Eye (tissue), 1 donor: ENCODE results near the gene PNPLA8.
"Not testable (repeated sequence)": the region's sequence is repeated elsewhere in the genome, so short reads cannot be mapped to it uniquely, and the experiment has no call there.

Source experiments
- DNase-seq: peaks from one replicate; pipeline ENCODE4 v3.0.0-alpha.2; 2015

Gene PNPLA8

DNA sequence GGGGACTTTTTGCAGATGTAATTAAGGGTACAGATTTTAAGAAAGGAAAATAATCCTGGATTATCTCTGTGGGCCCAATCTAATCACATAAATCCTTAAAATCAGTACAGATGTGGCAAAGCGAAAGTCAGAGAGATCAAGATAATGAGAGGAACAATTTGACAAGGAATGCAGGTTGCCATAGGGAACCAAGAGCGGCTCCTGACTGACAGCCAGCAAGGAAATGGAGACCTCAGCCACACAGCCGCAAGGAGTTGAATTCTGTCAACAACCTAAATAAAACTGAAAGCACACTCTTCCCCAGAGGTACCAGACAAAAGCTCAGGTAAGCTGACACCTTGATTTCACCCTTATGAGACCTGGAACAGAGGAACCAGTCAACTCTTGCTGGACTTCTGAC lies 3.4 kb upstream of the PNPLA8 start:
- peak; percentile 52 for DNase-seq

DNA sequence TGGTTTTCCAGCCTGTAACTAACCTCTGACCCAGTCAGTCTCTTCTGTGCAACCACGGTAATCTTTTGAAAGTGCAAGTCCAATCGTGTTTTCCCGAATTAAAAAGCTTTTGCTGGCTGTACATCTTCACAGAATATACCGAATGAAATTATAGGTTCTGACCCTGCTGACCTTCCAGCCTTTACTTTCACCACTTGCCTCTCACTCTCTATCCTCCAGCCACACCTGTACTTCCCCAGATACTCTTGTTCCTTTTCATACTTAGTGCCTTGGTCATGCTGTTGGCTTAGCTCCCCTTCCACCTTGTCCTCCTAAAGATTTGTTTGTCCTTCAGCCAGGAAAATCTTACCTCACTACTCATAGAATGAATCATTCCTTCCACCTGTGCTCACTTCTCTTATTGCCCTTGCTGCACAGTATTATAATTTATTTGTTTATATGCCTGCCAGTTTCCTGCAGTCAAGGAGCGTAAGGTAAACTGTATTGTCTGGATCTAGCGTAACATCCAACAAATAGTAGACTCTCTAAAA lies 2.3 kb upstream of the PNPLA8 start:
- no peak for DNase-seq

DNA sequence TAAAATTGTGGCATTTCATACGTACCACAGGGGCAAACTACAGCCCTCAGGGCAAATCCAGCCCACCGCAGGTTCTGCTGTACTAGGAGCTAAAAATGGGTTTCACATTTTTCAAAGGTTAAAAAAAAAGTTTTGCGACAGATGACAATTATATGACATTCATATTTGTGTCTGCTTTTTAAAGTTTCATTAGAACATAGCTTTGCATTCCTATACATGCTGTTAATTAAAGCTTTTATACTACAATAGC lies 758 bp upstream of the PNPLA8 start:
- DNase-seq: no peak

DNA sequence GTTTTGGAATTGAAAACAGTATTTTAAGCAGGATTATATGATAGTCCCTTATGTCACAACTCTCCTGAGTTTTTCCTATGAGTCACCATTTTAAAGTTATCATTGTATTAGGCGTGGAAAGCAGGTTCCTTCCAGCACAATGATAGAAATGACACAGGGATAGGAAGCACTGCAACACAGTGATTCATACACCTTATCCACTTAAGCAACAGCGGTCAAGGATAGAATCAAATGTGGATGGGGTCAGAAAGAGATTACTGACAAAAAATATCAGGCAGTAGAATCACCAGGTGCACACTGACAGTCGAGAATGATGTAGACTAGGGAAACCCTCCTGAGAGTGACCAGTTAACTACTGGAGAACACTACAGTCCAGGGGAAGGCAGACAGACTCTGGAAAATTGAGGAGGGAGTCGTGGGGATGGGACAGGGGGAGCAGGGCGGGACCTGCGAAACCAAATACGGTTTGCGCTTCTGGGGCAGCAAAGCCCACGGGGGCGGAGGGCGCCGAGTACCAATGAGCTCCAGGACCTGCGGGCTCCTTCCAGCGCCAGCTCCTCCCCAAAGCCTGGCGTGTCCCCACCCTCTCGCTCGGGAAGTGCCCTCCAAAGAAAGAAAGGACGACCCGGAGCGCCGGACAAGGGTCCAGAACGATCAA lies 479 bp downstream of the PNPLA8 start:
- no peak for DNase-seq

DNA sequence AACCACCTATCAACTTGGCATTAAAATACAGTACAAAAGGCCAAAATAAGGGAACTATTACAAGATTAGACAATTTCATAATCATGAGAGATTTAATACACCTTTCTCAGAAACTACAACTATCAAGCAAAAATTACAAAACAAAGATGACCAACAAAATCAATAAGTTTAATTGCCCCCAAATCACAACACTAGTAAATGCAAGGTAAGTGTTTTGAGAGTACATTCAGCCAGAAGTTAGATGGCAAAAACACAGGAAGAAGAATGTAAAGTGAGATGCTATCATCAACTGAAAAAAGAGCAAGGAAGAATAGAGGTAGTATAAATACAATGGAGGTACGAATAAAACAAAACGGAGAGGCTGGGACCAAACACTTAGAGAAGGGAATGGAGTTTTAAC lies 3.2 kb downstream of the PNPLA8 start:
- DNase-seq: no peak

DNA sequence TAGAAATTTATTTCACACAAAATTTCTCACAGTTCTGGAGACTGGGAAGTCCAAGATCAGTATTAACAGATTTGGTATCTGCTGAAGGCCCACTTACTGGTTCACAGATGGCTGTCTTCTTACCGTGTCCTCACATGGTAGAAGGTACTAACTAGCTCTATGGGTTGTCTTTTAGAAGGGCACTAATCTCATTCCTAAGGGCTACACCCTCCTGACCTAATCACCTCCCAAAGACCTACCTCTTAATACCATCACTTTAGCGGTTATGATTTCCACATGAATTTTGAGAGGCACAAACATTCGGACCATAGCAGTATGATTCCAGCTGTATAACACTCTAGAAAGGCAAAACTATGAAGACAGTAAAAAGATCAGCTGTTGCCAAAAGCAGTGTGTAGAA lies 8.0 kb downstream of the PNPLA8 start:
- no peak for DNase-seq

DNA sequence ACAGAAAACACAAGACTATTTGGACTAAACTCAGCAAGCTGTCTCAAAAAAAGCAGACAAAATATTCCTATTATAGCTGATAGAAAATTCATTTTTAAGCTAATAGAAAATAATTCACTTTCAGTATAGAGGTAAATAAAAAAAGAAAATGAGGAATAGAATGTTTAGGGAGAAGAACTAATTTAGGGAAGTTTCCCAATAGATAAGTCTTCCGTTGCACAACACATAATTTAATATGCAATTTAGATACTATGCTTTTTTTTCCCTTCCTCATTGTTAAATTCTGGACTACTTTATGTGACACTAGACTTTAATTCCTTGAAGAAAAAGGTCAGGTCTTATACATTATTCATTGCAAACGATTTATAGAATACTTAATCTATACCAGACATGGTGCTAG lies 10.3 kb downstream of the PNPLA8 start:
- no peak for DNase-seq

DNA sequence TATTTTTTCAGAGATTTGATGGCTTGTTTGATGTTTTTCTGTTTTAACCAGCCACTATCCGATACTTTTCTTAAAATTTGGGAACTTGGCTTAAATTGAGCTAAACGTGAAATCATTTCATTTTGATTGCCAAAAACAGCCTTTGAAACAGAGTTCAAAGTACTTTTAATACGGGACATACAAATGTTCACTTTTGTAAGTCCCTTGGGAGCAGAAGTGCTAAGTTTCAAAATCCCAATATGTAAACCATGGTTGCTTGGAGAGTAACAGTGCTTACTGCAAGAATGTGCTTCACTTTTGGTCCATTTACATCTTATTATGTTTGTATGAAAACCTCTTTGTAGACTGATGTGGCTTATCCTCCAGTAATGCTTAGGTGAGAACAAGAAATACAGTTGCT lies 10.9 kb downstream of the PNPLA8 start:
- DNase-seq: no peak

DNA sequence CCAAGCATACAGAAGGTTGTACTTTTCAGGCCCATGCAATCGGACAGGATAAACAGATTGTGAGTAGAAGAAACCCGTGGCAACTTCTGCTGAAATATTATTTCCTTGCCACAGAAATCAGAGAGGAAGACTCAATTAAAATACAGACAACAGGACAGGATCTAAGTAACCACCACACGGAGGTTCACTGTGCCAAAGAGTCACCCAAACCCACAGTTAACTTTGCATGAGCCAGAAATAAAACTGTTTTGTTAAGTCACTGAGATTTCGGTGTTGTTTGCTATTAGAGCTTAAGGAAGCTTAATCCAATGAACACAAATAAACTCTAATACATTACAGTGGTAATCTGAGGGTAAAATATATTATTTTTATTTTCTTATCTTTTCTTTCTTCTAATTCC lies 14.0 kb downstream of the PNPLA8 start:
- no peak for DNase-seq

DNA sequence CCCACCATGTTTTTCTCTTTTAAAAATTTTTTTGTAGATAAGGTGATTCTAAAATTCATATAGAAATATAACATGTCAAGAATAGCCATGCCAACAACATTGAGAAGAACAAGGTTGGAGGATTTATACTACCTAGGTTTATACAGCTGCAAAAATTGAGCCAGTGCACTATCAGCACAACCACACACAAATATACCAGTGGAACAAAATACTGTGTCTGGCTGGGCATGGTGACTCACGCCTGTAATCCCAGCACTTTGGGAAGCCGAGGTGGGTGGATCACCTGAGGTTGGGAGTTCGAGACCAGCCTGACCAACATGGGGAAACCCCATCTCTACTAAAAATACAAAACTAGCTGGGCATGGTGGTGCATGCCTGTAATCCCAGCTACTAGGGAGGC lies 21.4 kb downstream of the PNPLA8 start:
- DNase-seq: not testable (repeated sequence)

DNA sequence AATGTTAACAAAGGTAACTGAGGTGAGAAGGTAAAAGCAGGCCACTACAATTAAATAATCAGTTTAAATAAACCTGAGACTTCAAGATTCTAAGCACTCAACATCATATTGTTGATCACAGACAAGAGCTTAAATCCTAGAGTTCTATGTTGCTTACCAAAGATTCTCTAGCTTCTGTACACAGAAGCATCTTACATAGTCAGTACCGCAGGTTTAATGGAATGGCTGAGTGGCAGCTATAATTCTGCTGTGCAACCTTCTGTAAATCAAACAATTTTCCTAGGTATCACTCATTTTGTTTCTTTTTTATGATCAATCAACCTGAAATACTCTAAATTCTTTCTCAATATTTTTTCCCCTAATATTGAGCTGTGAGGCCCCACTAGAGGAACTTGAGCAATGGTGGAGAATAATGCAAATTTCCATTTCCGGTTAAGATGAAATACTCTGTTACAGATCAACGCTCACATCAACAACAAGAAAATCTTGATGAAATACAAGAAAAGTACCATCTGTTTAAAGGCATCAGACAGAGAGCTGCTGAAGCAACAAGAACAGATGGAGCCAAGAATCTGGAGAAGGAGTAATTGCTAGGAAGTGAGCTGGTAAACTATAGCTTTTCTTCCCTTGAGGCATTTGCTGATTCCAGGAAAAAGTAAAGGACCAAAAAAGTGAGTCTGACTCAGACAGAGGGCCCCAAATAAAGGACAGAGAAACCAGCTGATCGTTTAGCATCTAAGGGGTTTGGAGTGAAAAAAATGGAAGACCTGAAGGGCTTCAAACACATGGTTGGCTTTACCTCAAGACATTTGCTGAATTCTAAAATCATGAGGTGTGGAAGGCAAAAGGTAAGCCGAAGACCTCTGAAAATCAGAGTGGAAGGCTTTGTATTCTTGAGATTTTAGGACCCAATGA lies 22.6 kb downstream of the PNPLA8 start:
- DNase-seq: no peak

DNA sequence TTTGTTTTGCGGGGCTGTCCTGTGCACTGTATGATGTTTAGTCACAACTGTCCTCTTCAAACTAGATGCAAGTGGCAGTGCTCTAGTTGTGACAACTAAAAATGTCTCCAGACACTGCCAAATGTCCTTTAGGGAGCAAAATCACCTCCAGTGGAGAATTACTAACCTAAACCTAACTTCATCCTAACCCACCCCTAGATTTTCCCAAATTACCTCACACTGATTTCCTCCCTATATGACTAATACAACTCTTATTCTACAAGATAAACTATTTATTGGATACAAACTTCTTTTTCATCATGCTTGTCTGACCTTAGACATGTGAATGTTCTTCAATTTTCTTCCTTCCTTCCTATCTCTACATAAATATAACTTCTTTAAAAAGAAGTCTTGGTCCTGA lies 26.4 kb downstream of the PNPLA8 start:
- DNase-seq: no peak

DNA sequence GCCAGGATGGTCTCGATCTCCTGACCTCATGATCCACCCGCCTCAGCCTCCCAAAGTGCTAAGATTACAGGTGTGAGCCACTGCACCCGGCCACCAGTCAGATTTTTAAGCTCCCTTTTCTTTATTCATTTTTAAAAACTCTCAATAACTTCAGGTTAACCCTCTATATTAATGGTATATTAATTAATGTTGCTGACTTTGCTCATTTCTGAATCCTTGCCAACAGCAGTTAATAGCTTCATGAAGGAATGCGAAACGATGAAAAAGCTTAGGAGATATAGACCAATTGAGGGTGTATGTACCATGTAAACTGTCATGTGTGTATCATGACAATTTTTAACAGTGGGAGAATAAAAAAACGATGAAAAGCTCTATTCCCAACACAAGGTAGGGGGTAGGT lies 27.5 kb downstream of the PNPLA8 start:
- DNase-seq: no peak

DNA sequence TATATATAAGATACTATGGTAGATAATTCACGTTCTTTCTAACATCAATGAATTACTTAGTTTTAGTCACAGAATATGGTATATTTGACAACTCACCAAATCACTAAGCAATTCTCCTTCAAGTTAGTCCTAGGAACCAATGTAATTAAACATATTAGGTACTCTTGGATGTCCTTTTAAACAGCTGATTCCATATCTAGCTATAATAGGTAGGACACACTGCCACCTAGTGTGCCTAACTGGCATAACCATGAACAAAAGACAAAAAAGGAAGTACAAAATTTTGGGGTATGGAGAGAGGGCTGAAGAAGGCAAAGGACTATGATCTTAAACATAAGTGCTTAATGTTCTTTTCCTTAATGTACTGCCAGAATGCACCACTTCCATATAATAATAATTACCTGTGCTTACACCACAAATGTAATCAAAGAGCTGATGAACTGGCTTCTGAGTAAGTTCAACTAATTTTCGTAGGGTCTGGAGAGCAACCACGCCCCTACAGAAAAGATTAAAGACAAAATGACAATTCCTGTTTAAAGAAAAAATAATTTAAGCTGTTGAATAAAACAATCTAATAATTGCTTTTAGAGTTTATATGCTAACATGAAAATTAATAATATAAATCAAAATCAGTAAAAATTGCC lies 28.7 kb downstream of the PNPLA8 start:
- DNase-seq: peak; percentile 83

DNA sequence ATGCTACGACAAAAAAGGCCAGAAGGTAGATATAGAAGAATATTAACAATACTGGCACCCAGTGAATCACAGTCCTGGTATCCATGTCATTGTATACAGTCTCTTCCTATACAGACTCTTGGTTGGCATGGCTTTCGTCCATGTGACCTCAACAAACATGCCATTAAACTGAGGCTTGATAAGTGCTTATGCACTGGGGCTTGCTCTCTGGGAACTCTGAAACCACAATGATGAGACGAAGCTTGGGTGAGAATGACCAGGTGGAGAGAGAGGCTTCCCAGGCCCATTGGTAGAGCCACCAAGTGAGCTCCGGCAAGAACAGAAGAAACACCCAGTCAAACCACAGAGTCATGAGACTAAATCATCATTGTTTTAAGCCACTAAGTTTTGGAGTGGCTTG lies 33.2 kb downstream of the PNPLA8 start:
- DNase-seq: no peak

DNA sequence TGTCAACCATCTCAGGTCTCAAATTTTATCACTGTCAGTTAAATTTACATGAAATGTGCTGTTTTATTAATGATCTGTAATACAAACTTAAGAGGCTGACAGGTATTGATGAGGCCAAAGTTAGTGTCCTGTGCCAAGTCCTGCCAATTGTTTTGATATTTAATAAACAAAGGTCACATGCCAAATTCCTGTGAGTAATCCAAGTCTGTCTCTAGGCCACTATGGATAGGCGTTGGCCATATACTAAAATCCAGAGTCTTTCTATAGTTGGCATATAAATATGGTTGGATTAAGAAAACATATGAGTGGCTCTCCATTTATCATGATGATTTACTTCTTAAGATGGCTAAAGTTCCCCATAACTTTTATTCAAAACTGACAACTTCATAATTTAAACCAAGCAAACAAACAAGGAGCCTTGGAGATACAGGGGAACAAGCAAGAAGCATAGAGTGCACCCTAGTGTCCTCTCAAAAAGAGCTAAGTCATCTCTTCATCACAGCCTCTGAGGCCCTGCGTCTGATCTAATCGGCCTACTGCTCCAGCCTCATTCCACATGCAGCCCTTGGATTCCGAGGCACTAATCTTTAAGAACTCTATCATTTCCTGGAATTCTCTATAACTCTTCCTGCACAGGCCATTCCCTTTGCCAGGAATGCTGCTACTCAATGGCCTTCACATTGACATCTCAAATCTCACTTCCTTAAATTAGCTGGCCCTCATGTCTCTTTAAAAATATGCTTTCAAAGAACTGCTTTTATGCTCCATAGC lies 37.0 kb downstream of the PNPLA8 start:
- no peak for DNase-seq

DNA sequence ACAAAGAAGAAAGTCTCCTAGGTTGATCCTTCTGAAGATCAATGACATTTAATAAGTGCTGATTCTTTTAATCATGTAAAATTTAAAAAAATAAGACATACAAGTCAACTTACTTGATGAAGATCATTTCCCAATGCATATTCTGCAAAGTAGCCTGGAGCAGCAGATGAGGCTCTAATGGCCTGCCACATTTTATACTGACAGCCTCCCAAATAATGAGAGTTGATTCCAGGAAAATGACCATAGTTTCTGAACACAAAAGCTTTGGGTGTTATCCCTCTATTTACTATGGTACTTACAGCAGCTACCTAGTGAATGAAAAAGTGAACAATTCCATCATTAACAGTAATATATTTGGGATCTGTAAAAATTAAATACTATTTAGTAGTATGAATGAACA lies 38.3 kb downstream of the PNPLA8 start:
- no peak for DNase-seq

DNA sequence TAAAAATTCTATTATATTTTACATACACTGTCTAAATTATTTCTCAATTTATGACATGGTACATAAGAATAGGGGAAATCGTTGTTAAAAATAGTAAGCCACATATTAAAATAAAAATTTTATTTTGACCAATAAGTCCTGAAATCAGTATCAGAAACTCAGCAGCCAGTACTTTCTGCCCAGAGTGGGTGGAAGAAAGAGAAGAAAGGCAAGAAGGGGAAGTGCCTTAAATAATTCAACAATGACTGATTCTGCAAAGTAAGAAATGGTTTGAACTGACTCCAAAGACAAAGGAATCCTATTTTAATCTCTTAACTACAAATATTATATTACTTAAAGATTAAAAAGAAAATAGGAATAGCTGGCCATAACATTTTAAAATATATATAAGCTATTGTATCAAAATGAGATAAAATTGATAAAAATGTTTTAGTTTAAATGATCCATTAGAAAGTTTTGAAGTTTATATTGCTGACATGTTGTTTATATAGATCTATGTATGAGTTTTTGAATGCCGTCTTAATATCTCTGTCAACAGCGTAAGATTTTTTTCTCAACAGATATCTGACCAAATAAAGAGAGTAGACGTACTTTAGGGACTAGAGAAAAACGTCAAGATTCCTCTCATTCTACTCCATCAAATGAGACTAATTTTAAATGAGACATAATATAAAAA lies 39.5 kb downstream of the PNPLA8 start:
- no peak for DNase-seq

DNA sequence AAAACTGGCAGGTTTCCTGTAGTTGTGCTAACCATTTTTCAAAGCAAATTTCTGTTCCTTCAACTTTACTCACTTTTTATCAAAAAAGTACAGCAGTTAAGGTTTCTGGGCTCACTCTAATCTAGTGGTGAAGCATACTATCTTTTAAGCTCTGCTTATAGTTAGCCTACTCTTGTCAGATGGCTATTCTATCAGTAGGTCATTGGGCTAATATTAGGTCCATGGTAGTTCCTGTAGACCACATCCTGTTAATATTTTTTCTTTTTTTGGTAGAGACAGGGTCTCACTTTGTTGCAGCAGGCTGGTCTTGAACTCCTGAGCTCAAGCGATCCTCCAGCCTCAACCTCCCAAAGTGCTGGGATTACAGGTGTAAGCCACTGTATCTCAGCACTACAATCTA lies 41.8 kb downstream of the PNPLA8 start:
- no peak for DNase-seq

DNA sequence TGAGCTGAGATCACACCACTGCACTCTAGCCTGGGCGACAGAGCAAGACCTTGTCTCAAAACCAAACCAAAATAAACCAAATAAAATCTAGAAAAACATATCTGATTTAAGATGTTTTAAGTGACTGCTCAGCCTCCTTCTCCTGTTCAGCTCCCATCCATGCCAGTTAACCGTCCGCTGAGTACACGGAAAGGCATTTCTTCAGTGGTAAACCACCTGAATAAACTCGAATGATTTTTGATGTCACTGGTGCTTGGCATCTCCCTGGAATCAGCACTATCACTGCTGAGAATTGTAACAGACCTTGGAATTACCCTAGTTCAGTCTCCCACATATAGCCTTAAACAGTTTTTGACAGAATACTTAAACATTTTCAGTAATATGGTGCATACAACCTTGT lies 45.6 kb downstream of the PNPLA8 start:
- no peak for DNase-seq

DNA sequence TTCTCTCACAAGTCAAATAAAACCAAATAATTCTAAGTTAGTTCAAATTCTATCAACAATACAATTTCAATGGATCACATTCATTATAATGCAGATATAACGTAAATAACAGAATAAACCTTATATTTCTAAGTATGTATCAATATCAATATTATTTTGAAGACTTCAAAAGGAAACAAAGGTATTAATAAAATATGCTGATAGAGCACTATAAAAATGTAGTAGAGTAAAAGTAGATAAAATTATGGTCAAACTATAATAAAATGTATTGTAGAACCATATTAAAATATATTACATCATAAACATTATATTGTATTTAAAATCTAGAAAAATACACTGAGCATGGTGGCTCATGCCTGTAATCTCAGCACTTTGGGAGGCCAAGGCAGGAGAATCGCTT lies 46.2 kb downstream of the PNPLA8 start:
- DNase-seq: no peak

DNA sequence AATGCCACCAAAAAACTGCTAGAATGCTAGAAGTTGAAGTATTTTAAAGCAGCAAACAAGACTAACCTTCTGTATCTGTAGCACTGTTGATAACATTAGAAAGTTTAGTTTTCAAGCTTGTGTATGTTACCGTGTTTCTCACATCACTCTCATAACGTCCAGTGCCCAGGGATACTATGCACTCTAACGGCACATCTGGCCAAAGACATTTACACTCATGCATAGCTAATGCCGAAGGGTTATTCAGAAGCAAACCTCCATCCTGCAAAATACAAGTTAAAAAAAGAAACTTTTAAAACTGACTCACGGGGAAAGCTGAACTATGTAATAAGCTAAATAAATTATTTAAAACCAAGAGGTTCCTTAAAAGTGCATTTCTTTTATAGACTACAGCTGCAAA lies 46.8 kb downstream of the PNPLA8 start:
- DNase-seq: no peak

DNA sequence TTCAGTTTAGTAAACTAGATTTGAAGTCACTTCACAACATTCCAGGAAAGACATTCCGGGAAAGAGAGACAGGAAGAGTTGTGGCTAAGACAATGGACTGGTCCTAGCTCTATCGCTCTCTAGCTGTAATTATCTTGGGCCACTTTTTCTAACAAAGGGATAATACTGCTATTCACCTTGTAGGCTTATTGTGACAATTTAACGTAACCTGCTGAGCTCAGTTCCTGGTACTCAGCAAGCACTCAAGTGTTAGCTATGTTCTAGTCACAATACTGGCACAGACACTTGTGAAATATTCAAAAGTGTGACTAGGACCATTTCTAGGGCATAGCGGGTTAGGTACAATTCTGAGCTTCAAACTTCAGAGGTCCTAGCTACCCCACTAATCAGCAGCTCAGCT lies 57.7 kb downstream of the PNPLA8 start:
- no peak for DNase-seq
